ENCODE data around the gene PLEKHM2. TPM values are rescaled to one million over a fixed set of nuclear protein-coding genes. Genes with fewer than 3 reads are reported as not detected.

Gene PLEKHM2
- total RNA-seq, 1 experiment from 2014 or later, result 36.2 TPM

DNA sequence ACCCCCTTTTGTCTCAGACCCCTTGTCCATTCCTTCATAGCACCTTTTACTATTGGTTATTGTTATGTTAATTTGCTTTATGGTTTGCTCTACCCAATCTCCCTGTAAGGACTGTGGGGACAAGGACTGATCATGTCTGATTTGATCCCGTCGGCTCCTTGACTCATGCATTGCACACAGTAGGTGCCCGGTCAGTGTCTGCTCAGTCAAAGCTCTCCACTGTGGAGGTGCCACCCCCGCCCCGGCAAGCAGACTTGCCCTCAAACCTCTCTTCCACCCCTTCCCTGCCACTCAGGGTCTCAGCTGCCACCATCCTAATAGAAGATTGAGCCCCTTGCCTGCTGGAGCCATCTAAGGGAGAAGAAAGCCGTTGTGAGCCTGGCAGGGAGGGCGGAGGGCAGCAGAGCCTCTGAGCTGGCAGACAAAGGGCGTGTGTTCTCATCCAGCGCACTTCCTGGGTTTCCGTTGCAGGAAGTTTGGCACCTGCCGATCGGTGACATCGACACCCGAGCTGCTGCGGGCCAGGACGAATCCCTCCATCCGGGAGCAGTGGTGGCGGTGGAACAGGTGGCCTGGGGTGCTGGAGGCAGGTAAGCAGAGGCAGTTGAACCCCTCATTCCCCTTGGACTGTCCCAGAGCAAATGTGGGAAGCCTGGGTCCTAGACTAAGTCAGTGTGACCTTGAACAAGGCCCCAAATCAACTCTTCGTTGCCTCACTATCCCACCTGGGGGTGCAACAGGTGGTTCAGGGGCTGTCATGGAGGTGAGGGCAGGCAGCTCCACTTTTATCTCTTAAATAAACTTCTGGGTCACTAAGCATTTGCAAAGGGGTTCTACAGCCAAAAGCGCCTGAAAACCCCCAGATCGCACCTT, 72.3 kb downstream of the PLEKHM2 start:
- DNase-seq, result peak; percentile 69 to 81
- no peaks in the 10 kb centered on the region for H3K27me3 ChIP-seq

DNA sequence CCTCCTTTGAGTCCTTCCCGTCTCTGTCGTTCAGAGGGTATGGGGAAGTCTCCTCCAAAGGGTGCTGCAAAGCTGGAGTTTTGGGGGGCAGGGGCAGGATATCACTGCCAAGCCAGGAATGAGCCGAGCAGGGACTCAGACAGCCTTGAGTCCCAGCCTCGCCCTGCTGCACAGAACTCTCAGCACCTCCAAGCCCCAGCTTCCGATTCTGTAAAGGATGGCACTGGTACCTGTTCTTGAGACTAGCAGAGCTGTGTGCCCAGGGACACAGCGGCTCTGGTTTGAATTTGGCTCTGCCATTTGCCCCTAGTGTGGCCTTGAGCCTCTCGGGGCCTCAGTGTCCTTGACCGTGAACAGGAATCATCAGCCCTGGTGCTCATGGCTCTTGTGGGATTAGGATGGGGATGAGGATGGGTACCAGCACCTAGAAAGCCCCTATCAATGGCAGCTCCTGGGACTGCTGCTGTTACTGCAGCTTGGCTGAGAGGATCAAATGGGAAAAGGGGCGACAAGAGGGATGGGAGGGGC, 73.0 kb downstream of the PLEKHM2 start:
- DNase-seq, result no peak
- 0 out of 2 replicates have a peak, but pooled peaks cover 3% of the 10 kb centered on the region for H3K9me3 ChIP-seq (replicated peaks)
- peaks cover 47% of the 10 kb centered on the region for H3K4me1 ChIP-seq
- no peaks in the 10 kb centered on the region for H3K36me3 ChIP-seq
- no peaks in the 10 kb centered on the region for H3K27me3 ChIP-seq
- H3K4me3 ChIP-seq, result no peak overlapping the region
- H3K27ac ChIP-seq, result no peak overlapping the region

More for the DNA sequence above, 72.3 kb downstream of the PLEKHM2 start:
- Histone ChIP-seq H3K4me3 (no peak overlapping the region), H3K27ac (no peak overlapping the region), H3K4me1 (peaks cover 47% of the 10 kb centered on the region), H3K9me3 (replicated peaks) (0 out of 2 replicates have a peak, but pooled peaks cover 3% of the 10 kb centered on the region), H3K36me3 (no peaks in the 10 kb centered on the region)

DNA sequence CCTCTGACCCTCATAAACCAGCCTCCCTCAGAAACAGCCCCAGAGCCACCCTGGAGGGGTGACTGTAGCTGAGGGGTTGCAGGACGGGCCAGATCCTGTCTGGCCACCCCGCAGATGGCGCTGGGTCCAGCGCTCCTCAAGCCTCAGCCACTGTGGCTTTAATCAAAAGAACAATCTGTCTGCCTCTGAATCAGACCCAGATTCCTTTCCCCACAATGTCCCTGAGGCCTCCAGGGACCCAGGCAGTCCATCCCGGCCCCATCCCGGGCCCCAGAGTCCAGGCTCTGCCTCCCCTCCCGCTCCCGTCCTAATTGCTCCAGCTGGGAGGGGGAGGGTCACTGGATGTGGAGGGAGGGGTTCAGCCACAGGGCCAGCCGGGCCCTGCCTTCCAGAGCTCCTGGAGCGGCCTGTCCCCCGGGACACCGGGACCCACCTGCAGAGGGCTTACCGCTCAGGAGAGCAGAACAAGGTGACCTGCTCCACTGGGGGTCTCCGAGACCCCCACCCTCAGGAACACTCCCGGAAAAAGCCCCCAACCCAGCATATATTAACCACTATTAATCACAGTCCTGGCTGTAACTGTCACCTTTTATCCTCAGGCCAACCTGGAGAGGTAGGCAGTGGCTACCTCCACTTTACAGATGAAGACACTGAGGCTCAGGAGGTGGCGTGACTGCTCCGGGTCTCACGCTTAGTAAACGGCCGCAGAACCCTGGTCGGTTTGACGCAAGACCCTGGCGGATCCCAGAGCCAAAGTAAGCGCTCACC, 73.6 kb downstream of the PLEKHM2 start:
- peaks cover 47% of the 10 kb centered on the region for H3K4me1 ChIP-seq
- H3K27me3 ChIP-seq, result no peaks in the 10 kb centered on the region
- no peak overlapping the region for H3K27ac ChIP-seq
- H3K9me3 ChIP-seq (replicated peaks), result 0 out of 2 replicates have a peak, but pooled peaks cover 3% of the 10 kb centered on the region
- no peaks in the 10 kb centered on the region for H3K36me3 ChIP-seq
- H3K4me3 ChIP-seq, result no peak overlapping the region
- peak; percentile 54 to 68 for DNase-seq

DNA sequence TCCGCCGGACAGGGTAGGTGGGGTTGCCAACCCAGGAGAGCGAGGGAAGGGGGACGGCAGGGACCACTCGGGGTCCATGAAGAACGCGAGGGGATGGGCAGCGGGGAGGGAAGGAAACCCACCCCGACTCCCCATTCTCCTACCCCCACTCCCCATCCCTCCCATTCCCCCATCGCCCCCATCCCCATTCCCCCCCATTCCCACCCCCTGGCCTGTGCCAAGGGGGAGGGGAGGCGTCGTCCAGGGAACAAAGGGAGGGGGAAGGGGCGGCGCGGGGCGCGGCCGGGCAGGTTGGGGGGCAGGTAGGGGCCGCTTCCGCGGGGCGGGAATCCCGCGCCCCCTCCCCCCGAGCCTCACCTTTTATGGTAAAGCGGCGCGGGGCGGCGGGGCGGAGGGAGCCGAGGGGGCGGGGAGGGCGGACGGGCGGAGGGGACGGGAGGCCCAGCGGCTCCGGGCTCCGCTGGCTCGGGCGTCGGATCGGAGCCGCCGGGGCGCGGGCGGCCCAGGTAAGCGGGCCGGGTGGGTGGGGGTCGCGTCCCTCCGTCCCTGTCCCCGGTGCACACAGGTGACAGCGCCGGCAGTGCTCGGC, 74.3 kb downstream of the PLEKHM2 start, which contains the start of gene FBLIM1:
Gene FBLIM1 (plus strand): TSS at position 453 of the 589 bp plus-strand sequence. CDS start 6,189 bp downstream, outside the sequence.
- Histone ChIP-seq H3K9me3 (replicated peaks) (0 out of 2 replicates have a peak, but pooled peaks cover 3% of the 10 kb centered on the region), H3K4me3 (peak within 1 kb of the TSS; percentile 62), H3K27ac (no peak within 1 kb of the TSS), H3K36me3 (no peaks in the 10 kb centered on the region), H3K4me1 (peaks cover 47% of the 10 kb centered on the region), H3K27me3 (no peaks in the 10 kb centered on the region)
- no peak for DNase-seq

DNA sequence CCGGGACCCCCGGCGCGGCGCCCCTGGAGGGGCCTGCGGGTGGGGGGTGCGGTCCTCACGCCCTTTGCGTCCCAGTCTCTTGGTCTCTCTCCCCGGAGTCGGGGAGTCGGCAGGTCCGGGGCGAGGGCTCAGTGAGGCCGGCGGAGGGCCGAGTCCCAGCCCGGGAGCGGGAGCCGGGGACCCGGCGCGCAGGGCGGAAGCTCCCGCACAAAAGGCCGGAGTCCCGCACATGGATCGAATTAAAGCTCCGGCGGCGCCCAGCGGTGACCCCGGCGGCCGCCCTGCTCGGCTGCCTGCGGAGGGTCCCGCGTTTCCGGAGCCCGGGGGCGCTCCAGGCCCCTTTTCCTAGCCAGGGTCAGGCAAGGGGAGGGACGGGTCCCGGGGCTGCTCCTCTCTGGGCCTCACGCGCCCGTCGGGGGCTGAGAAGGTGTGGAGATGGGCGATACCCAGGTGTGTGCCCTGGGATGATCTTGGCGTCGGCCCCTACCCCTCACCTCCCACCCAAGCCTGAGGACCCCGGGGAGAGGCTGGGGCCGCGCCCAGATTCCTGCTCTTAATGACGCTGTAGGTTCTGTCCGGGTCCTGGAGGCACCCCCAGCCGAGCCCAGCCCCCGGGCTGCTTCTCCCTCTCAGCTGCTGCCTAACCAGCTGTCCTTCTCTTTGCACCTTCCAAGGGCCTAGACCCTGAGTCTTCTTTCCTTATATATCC, 75.0 kb downstream of the PLEKHM2 start:
- H3K4me1 ChIP-seq, result peaks cover 47% of the 10 kb centered on the region
- no peak overlapping the region for H3K27ac ChIP-seq
- DNase-seq, result peak; percentile 47 to 59
- no peaks in the 10 kb centered on the region for H3K27me3 ChIP-seq
- no peaks in the 10 kb centered on the region for H3K36me3 ChIP-seq
- peak overlapping the region; percentile 62 for H3K4me3 ChIP-seq
- 0 out of 2 replicates have a peak, but pooled peaks cover 3% of the 10 kb centered on the region for H3K9me3 ChIP-seq (replicated peaks)

DNA sequence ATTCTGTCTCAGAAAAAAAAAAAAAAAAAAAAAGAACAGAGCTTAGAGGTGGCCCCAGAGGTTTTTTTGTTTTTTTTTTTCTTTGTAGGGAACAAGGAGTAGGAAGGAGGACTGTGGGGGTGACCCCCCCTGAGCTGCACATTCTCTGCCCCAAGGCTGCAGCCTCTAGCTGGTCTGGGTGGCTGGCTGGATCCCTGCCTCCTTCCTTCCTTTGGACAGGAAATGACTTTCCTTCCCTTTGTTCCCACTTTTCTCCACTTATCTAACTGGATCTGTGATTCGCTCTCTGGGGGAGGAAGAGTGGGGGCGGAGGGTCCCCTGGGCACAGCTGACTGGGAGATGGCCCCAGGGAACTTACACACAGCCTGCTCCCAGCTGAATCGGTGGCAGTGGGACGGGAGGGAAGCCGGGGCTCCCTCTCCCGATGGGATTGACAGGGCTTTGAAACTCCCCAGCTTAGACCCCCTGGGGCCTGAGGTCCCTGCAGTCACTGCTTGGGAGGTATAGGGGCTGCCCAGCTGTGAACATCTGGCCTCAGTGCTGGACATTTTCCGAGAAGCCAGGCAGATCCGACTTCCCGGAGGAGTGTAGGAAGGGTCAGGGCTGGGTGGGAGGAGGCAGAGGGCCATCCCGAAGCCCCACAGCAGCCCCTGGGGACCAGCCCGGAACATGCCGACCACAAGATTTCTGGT, 76.5 kb downstream of the PLEKHM2 start:
- Histone ChIP-seq H3K36me3 (no peaks in the 10 kb centered on the region), H3K4me3 (peak overlapping the region; percentile 34), H3K27me3 (no peaks in the 10 kb centered on the region), H3K9me3 (replicated peaks) (no peaks in the 10 kb centered on the region), H3K27ac (peak overlapping the region; percentile 2; the same call in 1 of the 2 replicates), H3K4me1 (peaks cover 41% of the 10 kb centered on the region)
- DNase-seq, result peak; percentile 72 to 84

DNA sequence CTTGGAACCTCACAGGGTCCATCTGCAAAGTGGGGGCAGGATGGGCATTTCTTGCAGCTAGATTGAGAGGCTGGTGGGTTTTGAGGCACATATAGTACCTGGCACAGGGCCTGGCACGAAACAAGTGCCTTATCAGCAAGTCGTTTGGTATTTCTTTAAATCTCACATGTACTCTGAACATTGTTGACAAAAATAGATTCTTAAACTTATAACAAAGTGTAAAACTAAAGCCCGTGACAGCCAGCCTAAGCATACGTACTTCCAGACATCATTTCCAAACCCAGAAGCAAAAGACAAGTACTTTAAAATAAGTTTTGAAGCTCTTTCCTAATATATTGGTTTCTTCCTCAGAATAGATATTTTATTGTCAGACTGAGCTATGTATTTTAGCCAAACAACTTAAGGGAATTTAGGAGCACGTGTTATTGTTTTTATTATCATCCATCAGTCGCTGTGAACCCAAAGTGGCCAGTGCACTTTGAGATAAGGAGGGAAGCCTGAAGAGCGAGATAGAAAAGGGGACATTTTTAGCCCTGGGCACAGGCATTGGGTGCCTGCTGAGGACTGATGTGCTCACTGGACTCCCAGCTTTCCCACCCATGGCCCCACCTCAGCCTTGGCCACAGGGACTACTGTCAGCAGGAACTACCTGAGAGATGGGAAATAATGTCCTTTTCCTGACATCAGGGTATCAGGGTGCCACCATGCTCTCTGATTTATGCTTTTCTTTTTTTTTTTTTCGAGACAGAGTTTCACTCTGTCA, 77.4 kb downstream of the PLEKHM2 start:
- H3K9me3 ChIP-seq (replicated peaks), result no peaks in the 10 kb centered on the region
- no peak overlapping the region for H3K27ac ChIP-seq
- no peaks in the 10 kb centered on the region for H3K27me3 ChIP-seq
- no peaks in the 10 kb centered on the region for H3K36me3 ChIP-seq
- H3K4me1 ChIP-seq, result peaks cover 34% of the 10 kb centered on the region
- DNase-seq, result no peak
- no peak overlapping the region for H3K4me3 ChIP-seq

DNA sequence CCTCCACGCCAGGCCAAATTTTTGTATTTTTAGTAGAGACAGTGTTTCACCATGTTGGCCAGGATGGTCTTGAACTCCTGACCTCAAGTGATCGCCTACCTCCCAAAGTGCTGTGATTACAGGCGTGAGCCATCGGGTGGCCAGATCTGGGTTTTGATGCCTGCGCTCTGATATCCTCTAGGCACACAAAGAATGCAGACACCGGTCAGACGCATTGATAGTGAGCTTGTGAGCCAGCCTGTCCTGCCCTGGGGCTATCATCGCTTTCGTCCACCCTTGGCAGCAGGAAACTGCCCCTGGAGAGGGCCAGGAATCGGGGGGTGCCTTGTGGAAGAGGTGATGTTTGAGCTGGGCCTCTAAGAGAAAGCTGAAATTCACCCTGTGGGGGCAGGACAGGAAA, 78.4 kb downstream of the PLEKHM2 start:
- Histone ChIP-seq H3K27ac (no peak overlapping the region), H3K4me3 (no peak overlapping the region), H3K9me3 (replicated peaks) (no peaks in the 10 kb centered on the region), H3K4me1 (peaks cover 24% of the 10 kb centered on the region), H3K36me3 (no peaks in the 10 kb centered on the region), H3K27me3 (no peaks in the 10 kb centered on the region)
- no peak for DNase-seq

DNA sequence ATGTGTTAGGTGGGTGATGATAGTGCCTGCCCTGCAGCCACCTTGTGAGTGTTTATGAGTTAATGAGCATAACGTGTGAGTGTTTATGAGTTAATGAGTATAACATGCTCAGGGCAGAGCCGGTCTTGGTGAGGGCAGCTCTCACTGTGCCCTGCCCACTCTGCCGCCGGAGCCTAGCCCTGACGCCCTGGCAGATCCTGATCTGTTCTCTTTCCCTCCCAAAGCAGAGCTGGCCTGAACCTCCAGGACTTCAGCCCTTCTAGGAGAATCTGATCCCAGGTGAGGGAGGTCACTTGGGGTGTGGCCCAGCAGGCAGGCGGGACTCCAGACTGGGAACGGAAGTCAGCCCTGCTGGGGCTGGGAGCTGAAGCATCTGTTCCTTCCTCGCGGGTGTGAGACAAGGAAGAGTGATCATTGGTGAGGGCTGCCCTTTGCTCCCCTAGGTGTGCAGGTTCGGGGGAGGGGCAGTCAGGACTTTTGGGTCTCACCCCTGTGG, 80.2 kb downstream of the PLEKHM2 start:
- Histone ChIP-seq H3K36me3 (no peaks in the 10 kb centered on the region), H3K4me3 (no peak overlapping the region), H3K27ac (no peak overlapping the region), H3K4me1 (peaks cover 16% of the 10 kb centered on the region), H3K27me3 (no peaks in the 10 kb centered on the region), H3K9me3 (replicated peaks) (no peaks in the 10 kb centered on the region)
- no peak for DNase-seq

DNA sequence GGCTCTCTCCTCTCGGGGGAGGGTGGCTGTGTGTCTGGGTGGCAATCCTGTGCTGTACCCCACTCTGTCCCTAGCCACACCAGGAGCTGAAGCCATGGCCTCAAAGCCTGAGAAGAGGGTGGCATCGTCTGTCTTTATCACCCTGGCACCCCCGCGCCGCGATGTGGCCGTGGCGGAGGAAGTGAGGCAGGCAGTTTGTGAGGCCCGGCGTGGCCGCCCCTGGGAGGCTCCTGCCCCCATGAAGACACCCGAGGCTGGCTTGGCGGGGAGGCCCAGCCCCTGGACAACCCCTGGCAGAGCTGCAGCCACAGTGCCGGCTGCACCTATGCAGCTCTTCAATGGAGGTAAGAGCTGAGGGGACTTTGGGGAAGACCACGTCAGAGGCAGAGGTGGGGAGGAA, 80.8 kb downstream of the PLEKHM2 start:
- Histone ChIP-seq H3K27me3 (no peaks in the 10 kb centered on the region), H3K27ac (no peak overlapping the region), H3K9me3 (replicated peaks) (no peaks in the 10 kb centered on the region), H3K4me1 (peaks cover 12% of the 10 kb centered on the region), H3K4me3 (no peak overlapping the region), H3K36me3 (no peaks in the 10 kb centered on the region)
- no peak for DNase-seq

DNA sequence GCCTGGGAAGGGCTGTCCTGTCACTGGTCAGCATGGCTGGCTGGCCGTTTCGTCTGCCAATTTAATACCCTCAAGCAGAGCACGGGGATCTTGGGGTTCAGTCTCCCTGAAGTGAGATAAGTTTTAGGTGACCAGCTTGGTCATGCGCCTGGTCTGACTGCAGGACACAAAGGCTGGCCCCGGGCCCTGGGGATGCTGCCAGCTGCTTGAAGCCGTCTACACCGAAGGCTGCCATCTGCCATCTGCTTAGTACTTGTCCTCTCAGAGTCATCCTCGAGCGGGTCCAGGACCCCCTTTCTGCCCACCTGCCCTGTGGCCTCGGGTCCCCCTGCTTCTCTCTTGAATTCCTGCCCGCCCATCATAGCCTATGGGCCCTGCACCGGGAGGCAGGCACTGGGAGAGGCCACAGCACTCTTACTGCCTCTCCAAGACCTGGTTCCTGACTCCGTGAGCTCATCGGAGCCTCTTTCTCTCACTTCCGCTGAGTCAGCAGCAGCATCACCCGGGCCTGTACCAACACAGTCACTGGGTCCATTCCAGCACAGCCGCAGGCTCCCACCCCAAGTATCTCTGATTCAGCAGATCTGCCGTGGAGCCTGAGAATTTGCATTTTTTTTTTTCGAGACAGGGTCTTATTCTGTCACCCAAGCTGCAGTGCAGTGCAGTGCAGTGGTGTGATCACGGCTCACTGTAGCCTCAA, 81.5 kb downstream of the PLEKHM2 start:
- peaks cover 7% of the 10 kb centered on the region; the same call in 1 of the 2 replicates for H3K4me1 ChIP-seq
- H3K27ac ChIP-seq, result no peak overlapping the region
- H3K36me3 ChIP-seq, result no peaks in the 10 kb centered on the region
- DNase-seq, result no peak
- no peaks in the 10 kb centered on the region for H3K9me3 ChIP-seq (replicated peaks)
- no peaks in the 10 kb centered on the region for H3K27me3 ChIP-seq
- H3K4me3 ChIP-seq, result no peak overlapping the region

DNA sequence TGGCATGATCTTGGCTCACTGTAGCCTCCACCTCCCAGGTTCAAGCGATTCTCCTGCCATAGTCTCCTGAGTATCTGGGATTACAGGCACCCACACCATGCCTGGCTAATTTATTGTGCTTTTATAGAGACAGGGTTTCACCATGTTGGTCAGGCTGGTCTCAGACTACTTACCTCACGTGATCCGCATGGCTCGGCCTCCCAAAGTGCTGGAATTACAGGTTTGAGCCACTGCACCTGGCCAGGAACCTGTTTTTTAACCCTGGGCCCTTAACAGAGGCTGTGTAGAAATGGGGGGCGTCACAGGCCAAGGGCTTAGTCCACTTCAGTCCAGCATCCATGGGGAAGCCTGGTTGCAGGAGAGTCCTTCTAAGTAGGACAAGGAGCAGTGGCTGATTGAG, 83.8 kb downstream of the PLEKHM2 start:
- Histone ChIP-seq H3K4me3 (no peak overlapping the region), H3K27ac (no peak overlapping the region), H3K27me3 (no peaks in the 10 kb centered on the region), H3K4me1 (no peaks in the 10 kb centered on the region), H3K36me3 (no peaks in the 10 kb centered on the region), H3K9me3 (replicated peaks) (no peaks in the 10 kb centered on the region)
- DNase-seq, result no peak

Data from SJCRH30 (cell line).